PC-3 (cell line): ENCODE measurements around the gene EXD2. TPM values are rescaled to one million over a fixed set of nuclear protein-coding genes. Genes with fewer than 3 reads are reported as not detected.

Experiments used
- ATAC-seq: fragments of 200-7000 bp; cut with Tn5 transposase; 2 replicates; pipeline ENCODE4 v1.9.1; 2020; ENCODE audit warnings: mild to moderate bottlenecking, moderate library complexity
- BruUV-seq: library from RNA; stranded (reverse); fragments of 400-500 nt; replicated peaks from 2 replicates; lab custom pipeline; 2021; lab: Mats Ljungman, UMichigan
- CTCF ChIA-PET: fragments of 300-600 bp; sonication (Branson Sonifier 250); formaldehyde crosslinking; loops from one replicate; lab custom pipeline; 2022; ENCODE audit warnings: antibody characterized with exemption; lab: Charles Lee
- POLR2A ChIA-PET: fragments of 300-600 bp; sonication (Branson Sonifier 250); formaldehyde crosslinking; loops from one replicate; lab custom pipeline; 2022; ENCODE audit warnings: antibody characterized with exemption; ENCODE audit not compliant: unreplicated experiment; lab: Charles Lee
- DNase-seq: peaks from one replicate; pipeline ENCODE4 v3.0.0-alpha.2; 2015
- H2AFZ ChIP-seq: fragments of 300-600 bp; sonication (generic); 2 replicates; pipeline ENCODE4 v1.6.0; 2016; ENCODE audit warnings: antibody characterized with exemption, low read length
- H3F3A ChIP-seq: fragments of 300-600 bp; sonication (generic); one replicate; pipeline ENCODE4 v1.6.0; 2017; ENCODE audit warnings: antibody characterized with exemption, low read length, control low read depth, mild to moderate bottlenecking; ENCODE audit not compliant: unreplicated experiment
- H3K27ac ChIP-seq: fragments of 300-600 bp; sonication (generic); 2 replicates; pipeline ENCODE4 v1.5.1; 2016; ENCODE audit warnings: mild to moderate bottlenecking, low read length
- H3K27me3 ChIP-seq: fragments of 300-600 bp; sonication (generic); 2 replicates; pipeline ENCODE4 v1.6.1; 2016; ENCODE audit warnings: low read length, mixed read lengths
- H3K36me3 ChIP-seq: fragments of 300-600 bp; sonication (generic); 2 replicates; pipeline ENCODE4 v1.6.1; 2016; ENCODE audit warnings: low read depth, mixed run types, low read length, mixed read lengths
- H3K4me1 ChIP-seq: fragments of 300-600 bp; sonication (generic); 2 replicates; pipeline ENCODE4 v1.5.1; 2016; ENCODE audit warnings: low read length; ENCODE audit not compliant: insufficient read depth
- H3K4me2 ChIP-seq: fragments of 300-600 bp; sonication (generic); 2 replicates; pipeline ENCODE4 v1.6.0; 2016; ENCODE audit warnings: low read length
- H3K4me3 ChIP-seq: fragments of 300-600 bp; sonication (generic); 2 replicates; pipeline ENCODE4 v1.5.1; 2016; ENCODE audit warnings: mild to moderate bottlenecking, low read length, mixed read lengths
- H3K79me2 ChIP-seq: fragments of 300-600 bp; sonication (generic); 2 replicates; pipeline ENCODE4 v1.6.1; 2017; ENCODE audit warnings: low read length, mixed read lengths
- H3K9ac ChIP-seq: fragments of 300-600 bp; sonication (generic); 2 replicates; pipeline ENCODE4 v1.6.0; 2016; ENCODE audit warnings: mild to moderate bottlenecking, low read length
- H3K9me2 ChIP-seq: fragments of 300-600 bp; sonication (generic); replicated peaks from 2 replicates; pipeline ENCODE4 v1.6.1; 2016; ENCODE audit warnings: mixed run types, low read length, mixed read lengths
- H3K9me3 ChIP-seq: fragments of 300-600 bp; sonication (generic); 2 replicates; pipeline ENCODE4 v1.6.1; 2016; ENCODE audit warnings: low read length, mixed read lengths
- H4K20me1 ChIP-seq: fragments of 300-600 bp; sonication (generic); 2 replicates; pipeline ENCODE4 v1.6.1; 2016; ENCODE audit warnings: low read length, mixed read lengths
- EZH2 ChIP-seq: fragments of 300-600 bp; sonication (generic); IDR thresholded peaks from one replicate; pipeline ENCODE4 v1.6.1; 2017; ENCODE audit warnings: antibody characterized with exemption, mild to moderate bottlenecking, low read length; ENCODE audit not compliant: unreplicated experiment
- EZH2phosphoT487 ChIP-seq: fragments of 300-600 bp; sonication (generic); IDR thresholded peaks from 2 replicates; pipeline ENCODE4 v1.6.1; 2018; ENCODE audit warnings: mild to moderate bottlenecking, antibody characterized with exemption, low read length, borderline replicate concordance
- intact Hi-C: fragments of 100-400 bp; cut with micrococcal nuclease; formaldehyde crosslinking; loops from 2 replicates; pipeline ENCODE4 v1.9.0; 2023
- total RNA-seq: library from RNA; depleted of rRNA; stranded (reverse); fragments of >200 nt; gene quantifications from 2 replicates; pipeline ENCODE4 v1.2.3, GENCODE V29; 2014
- TF ChIP-seq, protein P1 (sequence below): fragments of 300-600 bp; sonication (generic); conservative IDR thresholded peaks from 2 replicates; pipeline ENCODE4 v1.5.1; 2017; ENCODE audit warnings: antibody characterized with exemption, low read depth, mild to moderate bottlenecking, low read length

EXD2 gene
- total RNA-seq, 1 experiment from 2014 or later = 19.9 TPM

DNA sequence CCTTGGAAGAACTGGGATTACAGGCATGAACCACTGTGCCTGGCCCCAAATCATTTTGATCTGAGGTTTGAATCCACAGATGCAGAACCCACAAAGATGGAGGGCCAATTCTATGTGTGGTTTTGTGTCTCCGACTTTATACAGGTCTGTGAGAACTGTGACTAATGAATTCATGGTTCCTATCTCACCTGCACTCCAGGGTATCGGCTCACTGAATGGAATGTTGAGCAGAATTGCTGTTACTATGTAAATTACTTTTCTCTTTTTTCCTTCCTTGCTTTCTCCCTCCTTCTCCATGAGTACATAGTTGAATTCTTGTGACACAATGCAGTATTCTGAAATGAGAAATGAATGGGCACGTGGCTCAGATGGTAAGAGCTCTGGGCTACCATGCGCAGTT, 47.6 kb downstream of the EXD2 start:
- H3K4me1 ChIP-seq = no peaks in the 10 kb centered on the region
- H3K36me3 ChIP-seq = peaks cover 18% of the 10 kb centered on the region; the same call in 1 of the 2 replicates
- H3K4me3 ChIP-seq = no peak overlapping the region
- H3K27me3 ChIP-seq = no peaks in the 10 kb centered on the region
- no peak overlapping the region for H3K4me2 ChIP-seq
- ATAC-seq = no peak
- H4K20me1 ChIP-seq = no peaks in the 10 kb centered on the region
- no peaks in the 10 kb centered on the region for H3K79me2 ChIP-seq
- no peak overlapping the region for H3K27ac ChIP-seq
- intact Hi-C loops = no loop called here
- no peak for DNase-seq
- TF ChIP-seq, protein P1, sequence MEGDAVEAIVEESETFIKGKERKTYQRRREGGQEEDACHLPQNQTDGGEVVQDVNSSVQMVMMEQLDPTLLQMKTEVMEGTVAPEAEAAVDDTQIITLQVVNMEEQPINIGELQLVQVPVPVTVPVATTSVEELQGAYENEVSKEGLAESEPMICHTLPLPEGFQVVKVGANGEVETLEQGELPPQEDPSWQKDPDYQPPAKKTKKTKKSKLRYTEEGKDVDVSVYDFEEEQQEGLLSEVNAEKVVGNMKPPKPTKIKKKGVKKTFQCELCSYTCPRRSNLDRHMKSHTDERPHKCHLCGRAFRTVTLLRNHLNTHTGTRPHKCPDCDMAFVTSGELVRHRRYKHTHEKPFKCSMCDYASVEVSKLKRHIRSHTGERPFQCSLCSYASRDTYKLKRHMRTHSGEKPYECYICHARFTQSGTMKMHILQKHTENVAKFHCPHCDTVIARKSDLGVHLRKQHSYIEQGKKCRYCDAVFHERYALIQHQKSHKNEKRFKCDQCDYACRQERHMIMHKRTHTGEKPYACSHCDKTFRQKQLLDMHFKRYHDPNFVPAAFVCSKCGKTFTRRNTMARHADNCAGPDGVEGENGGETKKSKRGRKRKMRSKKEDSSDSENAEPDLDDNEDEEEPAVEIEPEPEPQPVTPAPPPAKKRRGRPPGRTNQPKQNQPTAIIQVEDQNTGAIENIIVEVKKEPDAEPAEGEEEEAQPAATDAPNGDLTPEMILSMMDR = no peak
- TF ChIP-seq EZH2 (no peak), EZH2phosphoT487 (no peak)
- ChIA-PET POLR2A (no interaction called here), CTCF (no interaction called here)
- no TSS peak for BruUV-seq
- no peak overlapping the region for H2AFZ ChIP-seq
- H3K9me2 ChIP-seq = no peaks in the 10 kb centered on the region
- H3K9ac ChIP-seq = no peak overlapping the region
- no peaks in the 10 kb centered on the region for H3F3A ChIP-seq
- H3K9me3 ChIP-seq = no peaks in the 10 kb centered on the region

DNA sequence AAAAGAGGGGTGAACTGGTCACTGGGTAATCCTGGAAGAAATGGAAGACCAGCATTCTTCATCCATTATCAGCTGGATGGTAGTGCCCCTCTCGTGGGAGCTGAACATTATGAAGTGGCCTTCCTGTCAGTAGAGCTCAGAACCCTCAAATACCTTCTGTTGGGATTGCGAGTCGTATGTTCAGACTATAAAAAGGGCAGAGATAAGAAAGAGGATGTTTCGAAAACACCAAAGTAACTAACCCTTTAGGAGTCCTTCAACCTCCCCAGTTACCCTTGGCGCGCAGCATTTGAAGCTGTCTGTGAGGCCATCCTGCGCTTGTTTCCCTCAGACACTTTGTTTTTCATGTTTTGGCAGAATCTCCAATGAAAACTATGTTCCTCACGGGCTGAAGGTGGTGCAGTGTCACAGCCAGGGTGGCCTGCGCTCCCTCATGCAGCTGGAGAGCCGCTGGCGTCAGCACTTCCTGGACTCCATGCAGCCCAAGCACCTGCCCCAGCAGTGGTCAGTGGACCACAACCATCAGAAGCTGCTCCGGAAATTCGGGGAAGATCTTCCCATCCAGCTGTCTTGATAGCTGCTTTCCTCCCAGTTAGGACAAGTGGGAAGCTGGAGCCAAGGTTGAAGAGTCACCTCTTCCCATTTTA, 49.4 kb downstream of the EXD2 start:
- intact Hi-C loops = loop anchor here (5.0 kb wide), 1 partner anchor 237 kb away; no protein-coding TSS in a partner anchor
- Histone ChIP-seq H3K79me2 (no peaks in the 10 kb centered on the region), H3K36me3 (peaks cover 14% of the 10 kb centered on the region; the same call in 1 of the 2 replicates), H4K20me1 (no peaks in the 10 kb centered on the region), H3K9ac (no peak overlapping the region), H3K9me2 (no peaks in the 10 kb centered on the region), H2AFZ (no peak overlapping the region), H3K4me1 (no peaks in the 10 kb centered on the region), H3F3A (no peaks in the 10 kb centered on the region), H3K9me3 (no peaks in the 10 kb centered on the region), H3K4me3 (no peak overlapping the region), H3K4me2 (no peak overlapping the region), H3K27ac (no peak overlapping the region), H3K27me3 (no peaks in the 10 kb centered on the region)
- no TSS peak for BruUV-seq
- ChIA-PET CTCF (no interaction called here), POLR2A (no interaction called here)
- TF ChIP-seq, protein P1 = no peak
- TF ChIP-seq EZH2phosphoT487 = no peak
- no peak for TF ChIP-seq EZH2
- ATAC-seq = no peak
- DNase-seq = no peak

DNA sequence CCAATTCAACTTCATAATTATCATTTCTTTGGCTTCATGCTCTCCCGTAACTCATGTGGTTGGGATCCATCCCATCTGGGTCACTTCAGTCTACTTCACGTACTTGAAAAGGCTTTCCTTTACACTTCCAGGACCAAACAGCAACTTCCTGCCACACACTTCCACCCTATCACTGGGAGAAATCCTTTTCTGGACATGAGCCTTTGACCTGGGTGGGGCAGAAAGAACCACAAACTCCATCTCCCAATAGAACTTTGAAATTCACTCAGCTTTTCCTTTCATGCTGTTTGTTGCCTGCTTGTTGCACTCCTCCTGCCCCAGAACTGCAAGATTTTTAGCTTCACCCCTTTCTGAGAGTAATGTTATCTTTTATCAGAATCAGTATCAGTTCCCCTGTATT, 50.3 kb downstream of the EXD2 start:
- Histone ChIP-seq H3K36me3 (peaks cover 14% of the 10 kb centered on the region; the same call in 1 of the 2 replicates), H3K4me1 (no peaks in the 10 kb centered on the region), H3K4me2 (no peak overlapping the region), H4K20me1 (no peaks in the 10 kb centered on the region), H3K9me2 (no peaks in the 10 kb centered on the region), H3K27ac (no peak overlapping the region), H2AFZ (no peak overlapping the region), H3K79me2 (no peaks in the 10 kb centered on the region), H3K9me3 (no peaks in the 10 kb centered on the region), H3F3A (no peaks in the 10 kb centered on the region), H3K27me3 (no peaks in the 10 kb centered on the region), H3K4me3 (no peak overlapping the region), H3K9ac (no peak overlapping the region)
- DNase-seq (no peak), ATAC-seq (peak; percentile 37)
- intact Hi-C loops = loop anchor here (5.0 kb wide), 1 partner anchor 236 kb away; no protein-coding TSS in a partner anchor
- ChIA-PET CTCF (interaction anchor here (0.6 to 2.2 kb wide), 3 partner anchors 112 to 513 kb away, joined by 3 to 11 read pairs (median 4); no protein-coding TSS in a partner anchor), POLR2A (interaction anchor here (0.7 kb wide), 1 partner anchor 109 kb away, joined by 5 read pairs; no protein-coding TSS in a partner anchor)
- TSS peak; percentile 31 for BruUV-seq
- no peak for TF ChIP-seq EZH2phosphoT487
- no peak for TF ChIP-seq EZH2
- TF ChIP-seq, protein P1 = no peak
